HG03280 (cell line): ENCODE measurements around the gene ROBO2.

Source experiments
- ATAC-seq: cut with Tn5 transposase; IDR thresholded peaks from one replicate; pipeline ENCODE4 v1.9.1; 2021; ENCODE audit warnings: mild to moderate bottlenecking, moderate library complexity; ENCODE audit not compliant: unreplicated experiment

Gene ROBO2

GRCh38 chr3:77102951-77103769, 63.3 kb downstream of the ROBO2 start:
- no peak for ATAC-seq

- ATAC-seq, result no peak
Measured at GRCh38 chr3:77122652-77123051, 82.8 kb downstream of the ROBO2 start.

- no peak for ATAC-seq
Measured at GRCh38 chr3:77125966-77126365, 86.1 kb downstream of the ROBO2 start.

GRCh38 chr3:77134769-77135168, 94.9 kb downstream of the ROBO2 start:
- no peak for ATAC-seq

- no peak for ATAC-seq
Measured at GRCh38 chr3:77137559-77137958, 97.7 kb downstream of the ROBO2 start.

- ATAC-seq, result no peak
Measured at GRCh38 chr3:77139624-77140023, 99.7 kb downstream of the ROBO2 start.

- ATAC-seq, result no peak
Measured at GRCh38 chr3:77141423-77141822, 101.5 kb downstream of the ROBO2 start.

GRCh38 chr3:77142578-77142977, 102.7 kb downstream of the ROBO2 start:
- no peak for ATAC-seq

GRCh38 chr3:77146004-77146403, 106.1 kb downstream of the ROBO2 start:
- no peak for ATAC-seq

- ATAC-seq, result no peak
Measured at GRCh38 chr3:77147836-77148578, 108.1 kb downstream of the ROBO2 start.

- ATAC-seq, result no peak
Measured at GRCh38 chr3:77149382-77149781, 109.5 kb downstream of the ROBO2 start.

GRCh38 chr3:77150028-77150427, 110.1 kb downstream of the ROBO2 start:
- no peak for ATAC-seq

GRCh38 chr3:77150759-77151158, 110.9 kb downstream of the ROBO2 start:
- ATAC-seq, result no peak

- no peak for ATAC-seq
Measured at GRCh38 chr3:77158730-77159581, 119.1 kb downstream of the ROBO2 start.

GRCh38 chr3:77160931-77161497, 121.1 kb downstream of the ROBO2 start:
- no peak for ATAC-seq

GRCh38 chr3:77169823-77170222, 129.9 kb downstream of the ROBO2 start:
- ATAC-seq, result no peak

- no peak for ATAC-seq
Measured at GRCh38 chr3:77171026-77171425, 131.1 kb downstream of the ROBO2 start.

GRCh38 chr3:77179762-77180161, 139.9 kb downstream of the ROBO2 start:
- ATAC-seq, result no peak

GRCh38 chr3:77182341-77182740, 142.4 kb downstream of the ROBO2 start:
- ATAC-seq, result no peak

GRCh38 chr3:77186319-77186718, 146.4 kb downstream of the ROBO2 start:
- ATAC-seq, result no peak

- ATAC-seq, result no peak
Measured at GRCh38 chr3:77186728-77187127, 146.8 kb downstream of the ROBO2 start.
